Naive thymus-derived CD4-positive, alpha-beta T cell (primary cell): ENCODE measurements around the gene SBK1. TPM values are rescaled to one million over a fixed set of nuclear protein-coding genes. Genes with fewer than 3 reads are reported as not detected.

Source experiments
- ATAC-seq: fragments of 150-1000 bp; cut with Tn5 transposase; 2 replicates; pipeline ENCODE4 v1.10.0; 2021; ENCODE audit warnings: mild to moderate bottlenecking, moderate library complexity
- CTCF ChIA-PET: fragments of 350-600 bp; sonication (Branson Sonifier 250); formaldehyde crosslinking; loops from one replicate; lab custom pipeline; 2021; ENCODE audit warnings: antibody characterized with exemption; lab: Charles Lee
- POLR2A ChIA-PET: fragments of 350-600 bp; sonication (Branson Sonifier 250); formaldehyde crosslinking; loops from one replicate; lab custom pipeline; 2021; ENCODE audit warnings: antibody characterized with exemption, inconsistent platforms; lab: Charles Lee
- DNase-seq, 9 donors: peaks; one replicate each; pipeline versions ENCODE4 v3.0.0 to v3.0.0-alpha.2; 2020 to 2022; ENCODE audit warnings: mixed read lengths in 1 of 9
- H3K27ac ChIP-seq: one replicate; pipeline ENCODE4 v1.7.0; 2013; ENCODE audit warnings: mild to moderate bottlenecking, low read depth, low read length, moderate library complexity
- H3K27me3 ChIP-seq, 2 donors: one replicate each; pipeline ENCODE4 v1.7.0; 2013; ENCODE audit warnings: low read length in 2 of 2, mild to moderate bottlenecking in 2 of 2, moderate library complexity in 2 of 2; ENCODE audit not compliant: control insufficient read depth in 2 of 2, insufficient read depth in 2 of 2
- H3K36me3 ChIP-seq, 3 experiments: 1 replicate in 2 of 3; 2 replicates in 1 of 3; pipeline ENCODE4 v1.7.0; 2013; ENCODE audit warnings: low read length in 3 of 3, mild to moderate bottlenecking in 3 of 3, moderate library complexity in 1 of 3; ENCODE audit not compliant: insufficient read depth in 3 of 3, control insufficient read depth in 2 of 3
- H3K4me1 ChIP-seq, 2 donors: one replicate each; pipeline ENCODE4 v1.7.0; 2013; ENCODE audit warnings: low read length in 2 of 2, mild to moderate bottlenecking in 2 of 2, moderate library complexity in 1 of 2; ENCODE audit not compliant: control insufficient read depth in 2 of 2, insufficient read depth in 2 of 2
- H3K4me3 ChIP-seq: 2 replicates; pipeline ENCODE4 v1.7.0; 2013; ENCODE audit warnings: mild to moderate bottlenecking, low read length
- H3K9me3 ChIP-seq, 3 experiments: 1 replicate in 2 of 3; 2 replicates in 1 of 3; pipeline ENCODE4 v1.7.0; 2013; ENCODE audit warnings: low read length in 3 of 3; ENCODE audit not compliant: control insufficient read depth in 2 of 3
- H3K27ac Mint-ChIP-seq, 9 donors: one replicate each; pipeline ENCODE4 v1.8.0; 2020 to 2022; ENCODE audit warnings: mixed read lengths in 9 of 9, mild to moderate bottlenecking in 8 of 9, moderate library complexity in 5 of 9, inconsistent platforms in 2 of 9
- H3K27me3 Mint-ChIP-seq, 5 donors: one replicate each; pipeline ENCODE4 v1.8.0; 2021 to 2022; ENCODE audit warnings: mixed read lengths in 5 of 5, mild to moderate bottlenecking in 1 of 5
- H3K36me3 Mint-ChIP-seq, 5 donors: one replicate each; pipeline ENCODE4 v1.8.0; 2020 to 2022; ENCODE audit warnings: mixed read lengths in 5 of 5, mild to moderate bottlenecking in 3 of 5, inconsistent platforms in 1 of 5
- H3K4me1 Mint-ChIP-seq, 7 donors: one replicate each; pipeline ENCODE4 v1.8.0; 2020 to 2022; ENCODE audit warnings: mixed read lengths in 7 of 7, mild to moderate bottlenecking in 3 of 7, inconsistent platforms in 1 of 7
- H3K4me3 Mint-ChIP-seq, 10 donors: one replicate each; pipeline ENCODE4 v1.8.0; 2020 to 2022; ENCODE audit warnings: mild to moderate bottlenecking in 10 of 10, mixed read lengths in 10 of 10, moderate library complexity in 6 of 10, inconsistent platforms in 2 of 10
- H3K9me3 Mint-ChIP-seq, 11 donors: one replicate each; pipeline ENCODE4 v1.8.0; 2020 to 2022; ENCODE audit warnings: mixed read lengths in 11 of 11, mild to moderate bottlenecking in 4 of 11, inconsistent platforms in 1 of 11, moderate library complexity in 1 of 11
- intact Hi-C, 2 donors: fragments of 100-400 bp; cut with micrococcal nuclease; formaldehyde crosslinking; loops; one replicate each; pipeline ENCODE4 v1.15.1; 2023
- polyA plus RNA-seq, 2 donors: library from polyadenylated mRNA; unstranded; fragments of 300-500 nt; fragmentation: Illumina TruSeq; gene quantifications; one replicate each; pipeline ENCODE4 v1.2.3, GENCODE V29; 2021
- total RNA-seq, 6 experiments: library from RNA in 5 of 6; stranded (reverse) in 5 of 6; gene quantifications; 1 replicate in 5 of 6; 2 replicates in 1 of 6; pipeline ENCODE4 v1.2.3 and lab custom pipeline; 2021 to 2026

SBK1 gene
- total and polyA plus RNA-seq, 7 experiments from 2014 or later: 4.2 to 19.9 (median 16.5) TPM

DNA sequence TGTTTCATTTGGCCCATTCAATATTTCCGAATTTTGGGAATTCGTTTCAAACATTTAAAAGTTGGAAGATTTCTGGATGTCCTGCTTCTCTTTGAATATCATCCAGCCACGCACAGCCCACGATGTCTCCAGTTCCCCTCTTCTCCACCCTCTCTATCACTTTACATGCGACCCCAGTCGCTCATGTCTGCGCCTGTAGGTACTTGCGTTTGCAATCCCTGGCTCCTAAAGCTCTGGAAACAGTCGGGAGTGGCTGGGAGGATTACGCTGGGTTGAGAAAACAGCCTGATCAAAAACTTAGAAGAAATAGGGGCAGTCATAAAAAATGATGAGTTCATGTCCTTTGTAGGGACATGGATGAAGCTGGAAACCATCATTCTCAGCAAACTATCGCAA, 1.5 kb upstream of the SBK1 start:
- H3K4me1 Mint-ChIP-seq: peaks cover 41 to 67% (median 61%) of the 10 kb centered on the region in 7 donors
- Histone ChIP-seq H3K4me3 (no peak overlapping the region), H3K9me3 (no peaks in the 10 kb centered on the region), H3K36me3 (peaks cover 0 to 3% (median 0%) of the 10 kb centered on the region in 3 experiments), H3K27ac (no peak overlapping the region), H3K4me1 (peaks cover 42 to 50% of the 10 kb centered on the region in 2 donors), H3K27me3 (no peaks in the 10 kb centered on the region)
- peak overlapping the region in 8 of 9 donors; percentile 9 to 89 (median 82) for H3K27ac Mint-ChIP-seq
- ChIA-PET CTCF (interaction anchor here (1.0 to 3.2 kb wide), 2 partner anchors 14 to 27 kb away, joined by 3 to 12 read pairs; no protein-coding TSS in a partner anchor), POLR2A (interaction anchor here (0.7 to 12.2 kb wide), 6 partner anchors 9 to 26 kb away, joined by 3 to 205 read pairs (median 8); no protein-coding TSS in a partner anchor)
- H3K4me3 Mint-ChIP-seq: peak overlapping the region; percentile 33 to 97 (median 73)
- ATAC-seq (no peak), DNase-seq (no peak)
- intact Hi-C loops: no loop called here
- H3K27me3 Mint-ChIP-seq: peaks cover 0 to 27% (median 0%) of the 10 kb centered on the region in 5 donors
- peaks cover 0 to 3% (median 0%) of the 10 kb centered on the region in 11 donors for H3K9me3 Mint-ChIP-seq
- H3K36me3 Mint-ChIP-seq: peaks cover 0 to 5% (median 0%) of the 10 kb centered on the region in 5 donors

DNA sequence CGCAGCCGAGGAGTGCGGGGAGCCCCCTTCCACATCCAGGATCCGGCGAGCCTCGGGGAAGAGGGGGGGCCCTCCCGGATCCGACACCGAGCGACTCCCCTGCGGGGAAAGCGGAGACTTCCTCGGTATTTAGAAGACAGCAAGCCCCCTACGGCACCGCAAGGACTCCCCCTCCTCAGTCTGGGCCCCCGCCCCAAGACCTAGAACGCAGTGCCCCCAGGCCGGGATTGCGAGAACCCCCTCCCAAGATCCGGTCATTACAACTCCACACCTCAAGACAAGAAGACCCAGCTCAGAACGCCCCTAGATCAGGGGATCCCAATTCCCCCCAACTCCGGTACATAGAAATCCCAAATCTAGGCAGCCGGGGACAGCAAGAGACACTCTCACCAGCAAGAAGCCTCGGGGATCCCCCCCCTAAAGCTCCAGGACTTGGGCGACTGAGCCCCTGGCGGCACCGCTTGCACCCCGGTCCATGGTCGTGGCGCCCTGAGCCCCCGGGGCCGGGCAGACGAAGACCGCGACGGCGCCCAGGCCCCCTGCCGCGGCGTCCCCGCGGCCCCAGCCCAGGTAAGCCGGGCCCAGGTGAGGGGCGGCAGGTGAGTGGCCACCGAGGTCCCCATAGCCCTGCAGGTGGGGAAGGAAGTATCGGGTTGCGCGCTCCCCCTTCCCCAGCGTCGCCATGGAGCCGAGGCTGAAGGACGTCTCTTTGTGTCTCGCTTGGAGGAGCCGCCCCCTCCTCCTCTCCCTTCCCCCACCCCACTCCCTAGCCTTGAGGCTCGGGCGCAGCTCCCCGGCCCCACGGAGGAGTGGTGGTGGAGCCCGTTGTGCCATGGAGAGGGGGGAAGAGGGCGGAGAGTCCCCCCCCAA, 641 bp downstream of the SBK1 start:
- H3K27me3 Mint-ChIP-seq: peaks cover 0 to 27% (median 0%) of the 10 kb centered on the region in 5 donors
- H3K4me1 Mint-ChIP-seq: peaks cover 53 to 79% (median 75%) of the 10 kb centered on the region in 7 donors
- Histone ChIP-seq H3K27me3 (no peaks in the 10 kb centered on the region), H3K27ac (peak overlapping the region; percentile 87), H3K4me3 (peak overlapping the region; percentile 94), H3K9me3 (no peaks in the 10 kb centered on the region), H3K36me3 (peaks cover 0 to 3% (median 0%) of the 10 kb centered on the region in 3 experiments), H3K4me1 (peaks cover 57 to 68% of the 10 kb centered on the region in 2 donors)
- peak overlapping the region; percentile 23 to 96 (median 87) for H3K27ac Mint-ChIP-seq
- ATAC-seq (no peak), DNase-seq (peak in 5 of 9 donors; percentile 26 to 52 (median 37))
- ChIA-PET CTCF (interaction anchor here (0.6 to 3.2 kb wide), 5 partner anchors 10 to 24 kb away, joined by 4 to 12 read pairs (median 6); no protein-coding TSS in a partner anchor), POLR2A (interaction anchor here (0.6 to 12.2 kb wide), 8 partner anchors 9 to 99 kb away, joined by 3 to 205 read pairs (median 4); no protein-coding TSS in a partner anchor)
- intact Hi-C loops: loop anchor here (1.0 to 2.0 kb wide), 6 partner anchors 16 to 261 kb away; partner anchors contain the start of genes CLN3 (in 1 of the 2) and XPO6 (in 1 of the 2)
- peaks cover 0 to 2% (median 0%) of the 10 kb centered on the region in 11 donors for H3K9me3 Mint-ChIP-seq
- H3K36me3 Mint-ChIP-seq: peaks cover 0 to 8% (median 0%) of the 10 kb centered on the region in 5 donors
- H3K4me3 Mint-ChIP-seq: peak overlapping the region; percentile 76 to 97 (median 94)

DNA sequence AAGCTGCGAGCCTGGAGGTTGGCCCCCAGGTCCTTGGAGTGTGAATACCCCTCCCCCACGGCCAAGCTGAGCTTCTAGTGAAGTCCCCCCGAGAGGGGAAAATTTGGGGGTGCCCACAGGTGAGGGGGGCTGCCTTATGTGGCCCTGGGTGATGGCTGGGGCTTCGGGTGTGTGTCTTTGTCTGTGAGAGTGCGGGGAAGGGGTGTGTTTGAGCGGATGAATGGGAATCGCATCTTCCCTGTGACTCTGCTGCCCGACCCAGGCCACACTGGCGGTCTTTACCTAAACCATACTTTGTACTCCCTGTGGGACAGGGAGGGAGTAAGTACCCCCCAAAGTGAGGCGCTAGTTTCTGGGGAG, 1.3 kb downstream of the SBK1 start:
- Histone ChIP-seq H3K9me3 (no peaks in the 10 kb centered on the region), H3K4me1 (peaks cover 57 to 71% of the 10 kb centered on the region in 2 donors), H3K27me3 (no peaks in the 10 kb centered on the region), H3K4me3 (peak overlapping the region; percentile 94), H3K27ac (peak overlapping the region; percentile 87), H3K36me3 (peaks cover 0 to 3% (median 0%) of the 10 kb centered on the region in 3 experiments)
- ATAC-seq: no peak
- Mint-ChIP-seq H3K27ac (peak overlapping the region; percentile 23 to 92 (median 84)), H3K9me3 (peaks cover 0 to 2% (median 0%) of the 10 kb centered on the region in 11 donors), H3K4me1 (peaks cover 57 to 79% (median 75%) of the 10 kb centered on the region in 7 donors), H3K4me3 (peak overlapping the region; percentile 75 to 97 (median 91)), H3K27me3 (peaks cover 0 to 27% (median 0%) of the 10 kb centered on the region in 5 donors), H3K36me3 (peaks cover 0 to 11% (median 0%) of the 10 kb centered on the region in 5 donors)
- CTCF ChIA-PET: interaction anchor here (0.6 to 3.2 kb wide), 9 partner anchors 9 to 24 kb away, joined by 3 to 12 read pairs (median 6); no protein-coding TSS in a partner anchor
- intact Hi-C loops: loop anchor here in 1 of 2 donors (2.0 kb wide), 1 partner anchor 17 kb away; no protein-coding TSS in a partner anchor
- POLR2A ChIA-PET: interaction anchor here (1.3 to 12.2 kb wide), 4 partner anchors 16 to 23 kb away, joined by 4 to 205 read pairs (median 10); no protein-coding TSS in a partner anchor
- DNase-seq: peak in 1 of 9 donors; percentile 15

DNA sequence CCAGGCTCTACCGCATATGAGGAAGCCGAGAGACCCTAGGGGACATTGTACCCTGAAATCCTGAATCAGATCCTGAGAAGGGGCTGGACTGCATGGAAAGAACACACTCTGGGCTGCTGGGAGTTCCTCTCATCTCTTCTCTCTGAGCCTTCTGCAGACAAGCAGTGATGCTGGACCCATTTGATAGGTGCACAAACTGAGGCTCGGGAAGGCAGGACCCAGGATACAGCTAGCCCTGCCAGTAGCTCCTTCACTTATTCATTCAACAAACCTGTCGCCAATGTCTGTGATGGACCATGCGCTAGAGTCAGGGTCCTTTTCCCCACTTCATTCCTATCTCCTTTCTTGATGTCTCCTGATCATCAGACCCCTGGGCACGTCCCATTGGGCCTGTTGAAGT, 1.9 kb downstream of the SBK1 start:
- no peak for DNase-seq
- Mint-ChIP-seq H3K27ac (peak overlapping the region in 8 of 9 donors; percentile 65 to 92 (median 84)), H3K4me1 (peaks cover 54 to 78% (median 69%) of the 10 kb centered on the region in 7 donors), H3K4me3 (peak overlapping the region; percentile 75 to 97 (median 91)), H3K27me3 (peaks cover 0 to 24% (median 0%) of the 10 kb centered on the region in 5 donors), H3K36me3 (peaks cover 0 to 11% (median 0%) of the 10 kb centered on the region in 5 donors), H3K9me3 (peaks cover 0 to 2% (median 0%) of the 10 kb centered on the region in 11 donors)
- Histone ChIP-seq H3K27ac (peak overlapping the region; percentile 87), H3K36me3 (peaks cover 0 to 3% (median 0%) of the 10 kb centered on the region in 3 experiments), H3K4me3 (peak overlapping the region; percentile 94), H3K27me3 (no peaks in the 10 kb centered on the region), H3K4me1 (peaks cover 57 to 71% of the 10 kb centered on the region in 2 donors), H3K9me3 (no peaks in the 10 kb centered on the region)
- ChIA-PET POLR2A (interaction anchor here (0.7 to 12.2 kb wide), 5 partner anchors 10 to 23 kb away, joined by 4 to 205 read pairs (median 6); no protein-coding TSS in a partner anchor), CTCF (interaction anchor here (0.9 to 2.1 kb wide), 5 partner anchors 9 to 20 kb away, joined by 3 to 8 read pairs (median 4); no protein-coding TSS in a partner anchor)
- intact Hi-C loops: no loop called here
- no peak for ATAC-seq

DNA sequence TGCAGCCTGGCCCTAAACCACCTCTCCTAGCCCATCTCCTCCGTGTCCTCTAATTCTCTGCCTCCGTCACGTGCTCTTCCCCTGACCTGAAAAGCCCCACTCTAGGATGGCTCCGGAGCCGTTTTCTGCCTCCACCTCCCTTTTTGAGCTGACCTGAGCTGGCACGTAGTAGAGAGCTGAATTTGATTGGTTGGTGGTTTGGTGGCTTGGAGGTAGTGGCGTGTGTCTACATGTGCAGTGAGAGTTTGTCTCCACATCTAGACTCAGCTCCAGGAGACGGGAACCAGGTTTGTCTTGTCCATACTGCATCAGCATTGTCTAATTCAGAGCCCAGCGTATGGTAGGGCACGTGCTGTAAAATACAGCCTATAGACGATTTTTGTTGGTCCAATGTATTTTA, 3.0 kb downstream of the SBK1 start:
- H3K4me3 ChIP-seq: peak overlapping the region; percentile 94
- POLR2A ChIA-PET: interaction anchor here (1.4 to 12.2 kb wide), 3 partner anchors 14 to 21 kb away, joined by 3 to 205 read pairs (median 7); no protein-coding TSS in a partner anchor
- H3K4me1 Mint-ChIP-seq: peaks cover 56 to 79% (median 68%) of the 10 kb centered on the region in 7 donors

More for the DNA sequence above, 3.0 kb downstream of the SBK1 start:
- Histone ChIP-seq H3K9me3 (no peaks in the 10 kb centered on the region), H3K27ac (peak overlapping the region; percentile 87), H3K27me3 (no peaks in the 10 kb centered on the region), H3K36me3 (peaks cover 0 to 8% (median 0%) of the 10 kb centered on the region in 3 experiments), H3K4me1 (peaks cover 60 to 67% of the 10 kb centered on the region in 2 donors)
- peaks cover 0 to 2% (median 0%) of the 10 kb centered on the region in 11 donors for H3K9me3 Mint-ChIP-seq
- H3K27ac Mint-ChIP-seq: peak overlapping the region in 8 of 9 donors; percentile 65 to 93 (median 84)
- intact Hi-C loops: no loop called here
- peaks cover 0 to 23% (median 0%) of the 10 kb centered on the region in 5 donors for H3K27me3 Mint-ChIP-seq
- no peak for DNase-seq
- H3K4me3 Mint-ChIP-seq: peak overlapping the region; percentile 10 to 97 (median 91)
- no peak for ATAC-seq
- H3K36me3 Mint-ChIP-seq: peaks cover 0 to 16% (median 4%) of the 10 kb centered on the region in 5 donors
- CTCF ChIA-PET: interaction anchor here (0.7 to 2.1 kb wide), 5 partner anchors 10 to 21 kb away, joined by 3 to 8 read pairs (median 3); no protein-coding TSS in a partner anchor
